Gastroesophageal sphincter (tissue), 4 donors: Measurements from ENCODE around the gene TSPAN6. TPM values are rescaled to one million over a fixed set of nuclear protein-coding genes. Genes with fewer than 3 reads are reported as not detected.

Experiments used
- ATAC-seq: fragments of 150-250 bp; one replicate; pipeline ENCODE4 v1.9.1; 2016; ENCODE audit warnings: mild to moderate bottlenecking, moderate library complexity
- H3K27ac ChIP-seq, 4 donors: fragments of 200-600 bp; sonication (generic) in 3 of 4; 1 replicate in 3 of 4; 2 replicates in 1 of 4; pipeline ENCODE4 v1.5.1; 2016 to 2019
- H3K27me3 ChIP-seq: fragments of 200-600 bp; sonication (generic); one replicate; pipeline ENCODE4 v1.5.1; 2019
- H3K36me3 ChIP-seq, 2 donors: fragments of 200-600 bp; sonication (generic); one replicate each; pipeline ENCODE4 v1.5.1; 2019; ENCODE audit warnings: control low read depth in 1 of 2
- H3K4me1 ChIP-seq, 3 donors: fragments of 200-600 bp; sonication (generic); 1 replicate in 2 of 3; 2 replicates in 1 of 3; pipeline ENCODE4 v1.5.1; 2016 to 2019; ENCODE audit warnings: control low read depth in 2 of 3
- H3K4me3 ChIP-seq, 2 donors: fragments of 200-600 bp; sonication (generic); one replicate each; pipeline ENCODE4 v1.5.1; 2019; ENCODE audit warnings: mild to moderate bottlenecking in 1 of 2, moderate library complexity in 1 of 2
- H3K9me3 ChIP-seq, 3 donors: fragments of 200-600 bp; sonication (generic); one replicate each; pipeline ENCODE4 v1.5.1; 2017 to 2019; ENCODE audit warnings: control low read depth in 2 of 3
- CTCF ChIP-seq, 4 experiments: fragments of 200-600 bp in 2 of 4; fragments of 450-650 bp in 2 of 4; sonication (generic) in 1 of 4; IDR thresholded peaks; one replicate each; pipeline ENCODE4 v1.5.1; 2017 to 2019; ENCODE audit warnings: antibody characterized with exemption in 4 of 4, mild to moderate bottlenecking in 2 of 4, moderate library complexity in 2 of 4
- EP300 ChIP-seq: sonication (generic); formaldehyde crosslinking; IDR thresholded peaks from one replicate; pipeline ENCODE4 v1.6.1; 2017; ENCODE audit warnings: antibody characterized with exemption, mild to moderate bottlenecking
- POLR2A ChIP-seq, 2 donors: fragments of 450-650 bp; IDR thresholded peaks; one replicate each; pipeline ENCODE4 v1.6.1; 2017; ENCODE audit warnings: antibody characterized with exemption in 2 of 2, mild to moderate bottlenecking in 2 of 2, moderate library complexity in 1 of 2
- POLR2AphosphoS5 ChIP-seq: sonication (generic); formaldehyde crosslinking; IDR thresholded peaks from one replicate; pipeline ENCODE4 v1.6.1; 2017; ENCODE audit warnings: antibody characterized with exemption
- WGBS, 2 donors: methylation state at CpG; one replicate each; pipeline ENCODE4 v1.1.5; 2018; ENCODE audit warnings: low coverage in 1 of 2; 5-methylcytosine and 5-hydroxymethylcytosine counted together
- total RNA-seq, 4 donors: library from RNA; depleted of rRNA; stranded (reverse); fragments of >200 nt; gene quantifications; one replicate each; pipeline ENCODE4 v1.1.0, GENCODE V29; 2016

TSPAN6 gene
- total RNA-seq, 4 donors from 2014 or later, result 6.4 to 16.2 (median 8.5) TPM

GRCh38 chrX:100663642-100664041 is 27.0 kb upstream of the TSPAN6 start:
- TF ChIP-seq EP300 (no peak), POLR2AphosphoS5 (no peak), POLR2A (IDR thresholded peaks at IDR 0.05) (no peak), CTCF (IDR thresholded peaks at IDR 0.05) (no peak)
- no peak overlapping the region for H3K4me3 ChIP-seq
- 63 to 80% methylated on average over 1 to 2 of the region's 2 CpGs for WGBS, 2 donors
- H3K27me3 ChIP-seq, result no peaks in the 10 kb centered on the region
- no peaks in the 10 kb centered on the region for H3K36me3 ChIP-seq
- no peaks in the 10 kb centered on the region for H3K9me3 ChIP-seq
- no peaks in the 10 kb centered on the region for H3K4me1 ChIP-seq
- ATAC-seq, result no peak
- H3K27ac ChIP-seq, result no peak overlapping the region

- no peak for TF ChIP-seq POLR2A (IDR thresholded peaks at IDR 0.05)
- TF ChIP-seq EP300, result no peak
- TF ChIP-seq POLR2AphosphoS5, result no peak
- TF ChIP-seq CTCF (IDR thresholded peaks at IDR 0.05), result no peak
- Histone ChIP-seq H3K4me3 (no peak overlapping the region), H3K27me3 (no peaks in the 10 kb centered on the region), H3K9me3 (no peaks in the 10 kb centered on the region), H3K27ac (no peak overlapping the region), H3K4me1 (no peaks in the 10 kb centered on the region), H3K36me3 (no peaks in the 10 kb centered on the region)
- ATAC-seq, result no peak
- WGBS, 2 donors, result 80 to 94% methylated on average over 3 of the region's 4 CpGs
Observed at GRCh38 chrX:100662796-100663195, 26.2 kb upstream of the TSPAN6 start.

GRCh38 chrX:100662170-100662569 is 25.6 kb upstream of the TSPAN6 start:
- Histone ChIP-seq H3K27me3 (no peaks in the 10 kb centered on the region), H3K9me3 (no peaks in the 10 kb centered on the region), H3K4me1 (no peaks in the 10 kb centered on the region), H3K4me3 (no peak overlapping the region), H3K36me3 (no peaks in the 10 kb centered on the region), H3K27ac (no peak overlapping the region)
- no peak for TF ChIP-seq POLR2AphosphoS5
- TF ChIP-seq POLR2A (IDR thresholded peaks at IDR 0.05), result no peak
- no peak for TF ChIP-seq EP300
- no peak for TF ChIP-seq CTCF (IDR thresholded peaks at IDR 0.05)
- 40 to 98% methylated on average over 1 to 8 of the region's 13 CpGs for WGBS, 2 donors
- ATAC-seq, result no peak

GRCh38 chrX:100659431-100660137 is 23.0 kb upstream of the TSPAN6 start:
- ATAC-seq, result no peak
- H3K27me3 ChIP-seq, result no peaks in the 10 kb centered on the region
- H3K36me3 ChIP-seq, result no peaks in the 10 kb centered on the region
- TF ChIP-seq POLR2AphosphoS5 (no peak), CTCF (IDR thresholded peaks at IDR 0.05) (no peak), POLR2A (IDR thresholded peaks at IDR 0.05) (no peak), EP300 (no peak)
- no peak overlapping the region for H3K27ac ChIP-seq
- H3K4me3 ChIP-seq, result no peak overlapping the region
- WGBS, 2 donors, result 57 to 63% methylated on average over 3 to 4 of the region's 4 CpGs
- no peaks in the 10 kb centered on the region for H3K4me1 ChIP-seq
- H3K9me3 ChIP-seq, result no peaks in the 10 kb centered on the region

GRCh38 chrX:100658941-100659381 is 22.4 kb upstream of the TSPAN6 start:
- Histone ChIP-seq H3K4me1 (no peaks in the 10 kb centered on the region), H3K4me3 (no peak overlapping the region), H3K9me3 (no peaks in the 10 kb centered on the region), H3K27me3 (no peaks in the 10 kb centered on the region), H3K27ac (no peak overlapping the region), H3K36me3 (no peaks in the 10 kb centered on the region)
- no peak for TF ChIP-seq EP300
- WGBS, 2 donors, result 9 to 24% methylated on average over 2 to 3 of the region's 3 CpGs
- ATAC-seq, result no peak
